DMS79 treated with DMSO at 0.1 percent for 48 hours (cell line): ENCODE measurements around the gene SEC22A.

ENCODE experiments used
- DNase-seq: peaks from one replicate; lab custom pipeline; 2025; lab: John Stamatoyannopoulos, UW

SEC22A gene, protein sequence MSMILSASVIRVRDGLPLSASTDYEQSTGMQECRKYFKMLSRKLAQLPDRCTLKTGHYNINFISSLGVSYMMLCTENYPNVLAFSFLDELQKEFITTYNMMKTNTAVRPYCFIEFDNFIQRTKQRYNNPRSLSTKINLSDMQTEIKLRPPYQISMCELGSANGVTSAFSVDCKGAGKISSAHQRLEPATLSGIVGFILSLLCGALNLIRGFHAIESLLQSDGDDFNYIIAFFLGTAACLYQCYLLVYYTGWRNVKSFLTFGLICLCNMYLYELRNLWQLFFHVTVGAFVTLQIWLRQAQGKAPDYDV

DNA sequence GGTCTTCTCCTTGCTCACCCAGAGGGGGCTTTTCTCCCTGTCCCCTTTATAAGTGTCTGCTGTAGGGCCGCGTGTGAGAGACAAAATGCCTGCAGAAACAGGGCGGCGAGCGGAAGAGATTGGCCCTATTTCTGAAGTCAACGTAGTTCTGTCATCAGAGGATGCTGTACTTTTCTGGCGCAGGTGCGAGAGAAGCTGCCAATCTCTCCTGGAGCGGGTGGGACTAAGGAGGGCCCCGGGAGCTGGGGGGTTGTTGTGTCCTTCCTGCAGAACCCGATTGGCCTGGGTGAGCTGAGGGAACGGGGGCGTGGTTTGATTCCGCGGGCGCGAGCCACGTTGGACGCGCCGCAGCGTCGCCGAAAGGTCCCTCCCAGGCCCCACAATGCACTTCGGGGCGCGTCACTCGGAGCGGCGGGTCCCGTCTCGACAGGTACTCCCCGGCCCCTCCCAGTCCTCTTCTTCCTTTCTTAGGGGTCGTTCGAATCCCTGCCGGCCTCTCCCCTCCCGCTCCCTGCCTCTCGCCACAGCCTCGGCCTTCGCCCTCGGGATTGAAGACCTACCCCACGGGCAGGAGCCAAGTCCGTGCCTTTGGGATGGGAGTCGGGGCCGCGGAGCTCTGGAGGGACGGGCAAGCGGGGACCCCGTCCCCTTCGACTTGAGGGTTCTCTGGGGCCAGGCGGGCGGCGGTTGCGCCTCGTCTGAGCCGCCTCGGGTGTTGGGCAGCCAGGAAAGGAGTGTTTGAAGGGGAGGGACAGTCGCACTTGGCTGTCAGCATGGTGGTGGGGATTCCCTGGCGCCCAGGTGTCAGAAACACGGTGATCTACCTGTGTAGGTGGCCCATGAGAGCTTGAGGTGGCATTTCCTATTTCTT, at the start of gene SEC22A:
Gene SEC22A (plus strand): TSS at position 387 of the 871 bp plus-strand sequence. CDS start 7,275 bp downstream, outside the sequence.
- DNase-seq: peak; percentile 96

DNA sequence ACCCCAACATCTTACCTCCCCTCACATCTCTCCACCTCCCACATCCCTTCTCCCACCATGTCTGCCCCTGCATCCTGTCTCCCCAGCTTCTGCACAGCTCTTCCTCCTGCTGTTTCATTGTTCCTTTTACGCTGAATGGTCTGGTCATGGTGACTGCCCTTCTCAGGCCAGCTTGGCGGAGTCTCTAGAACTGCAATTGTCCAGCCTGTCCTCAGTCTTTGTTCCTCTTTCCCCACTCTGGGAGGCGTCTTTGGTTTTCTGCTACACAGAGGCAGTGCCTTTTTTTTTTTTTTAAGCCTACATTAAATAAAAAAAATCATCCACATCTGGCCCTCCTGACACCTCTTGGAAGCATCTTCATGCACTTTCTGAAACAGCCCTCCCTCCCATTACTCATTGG, 49.1 kb upstream of the SEC22A start:
- no peak for DNase-seq

DNA sequence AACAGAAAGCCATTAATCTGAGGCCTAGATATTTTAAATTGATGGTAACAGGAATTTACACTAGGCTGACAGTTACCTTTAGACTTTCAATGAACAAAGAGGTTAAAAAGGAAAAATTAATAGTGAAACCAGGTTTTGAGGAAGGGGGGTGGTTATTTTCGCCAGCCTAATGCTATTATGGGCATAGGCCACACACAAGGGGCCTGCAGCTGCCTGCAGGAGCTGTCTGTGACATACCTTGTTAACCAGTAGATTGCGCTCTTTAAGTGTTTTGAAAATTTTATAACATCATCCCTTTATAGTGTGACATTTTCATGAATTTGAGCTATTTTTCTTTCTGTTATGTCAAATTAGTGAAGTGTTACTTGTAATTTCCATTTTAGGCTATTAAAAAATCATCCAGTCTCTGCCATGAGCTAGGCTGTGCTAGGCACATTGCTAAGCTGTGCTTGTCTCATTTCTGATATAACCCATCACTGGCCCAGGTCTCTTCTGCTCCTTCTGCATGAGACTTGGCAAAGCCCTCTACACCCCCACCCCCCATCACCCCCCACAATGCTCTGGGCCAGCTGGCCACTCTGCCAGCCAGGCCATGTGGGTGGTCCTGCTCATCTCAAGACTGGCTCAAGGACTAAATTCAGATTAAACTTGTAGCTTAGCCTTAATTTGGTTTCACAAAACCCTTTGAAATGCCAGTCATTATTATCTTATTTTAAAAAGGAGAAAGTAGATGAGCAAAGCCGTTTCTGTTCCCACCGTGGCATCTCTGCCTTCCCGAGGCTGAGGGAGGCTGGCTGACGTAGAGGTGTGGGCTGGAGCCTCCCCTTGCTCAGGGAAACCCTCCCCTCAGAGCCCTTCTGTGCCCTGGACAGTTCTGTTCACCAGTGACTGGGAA, 48.4 kb upstream of the SEC22A start:
- DNase-seq: no peak

DNA sequence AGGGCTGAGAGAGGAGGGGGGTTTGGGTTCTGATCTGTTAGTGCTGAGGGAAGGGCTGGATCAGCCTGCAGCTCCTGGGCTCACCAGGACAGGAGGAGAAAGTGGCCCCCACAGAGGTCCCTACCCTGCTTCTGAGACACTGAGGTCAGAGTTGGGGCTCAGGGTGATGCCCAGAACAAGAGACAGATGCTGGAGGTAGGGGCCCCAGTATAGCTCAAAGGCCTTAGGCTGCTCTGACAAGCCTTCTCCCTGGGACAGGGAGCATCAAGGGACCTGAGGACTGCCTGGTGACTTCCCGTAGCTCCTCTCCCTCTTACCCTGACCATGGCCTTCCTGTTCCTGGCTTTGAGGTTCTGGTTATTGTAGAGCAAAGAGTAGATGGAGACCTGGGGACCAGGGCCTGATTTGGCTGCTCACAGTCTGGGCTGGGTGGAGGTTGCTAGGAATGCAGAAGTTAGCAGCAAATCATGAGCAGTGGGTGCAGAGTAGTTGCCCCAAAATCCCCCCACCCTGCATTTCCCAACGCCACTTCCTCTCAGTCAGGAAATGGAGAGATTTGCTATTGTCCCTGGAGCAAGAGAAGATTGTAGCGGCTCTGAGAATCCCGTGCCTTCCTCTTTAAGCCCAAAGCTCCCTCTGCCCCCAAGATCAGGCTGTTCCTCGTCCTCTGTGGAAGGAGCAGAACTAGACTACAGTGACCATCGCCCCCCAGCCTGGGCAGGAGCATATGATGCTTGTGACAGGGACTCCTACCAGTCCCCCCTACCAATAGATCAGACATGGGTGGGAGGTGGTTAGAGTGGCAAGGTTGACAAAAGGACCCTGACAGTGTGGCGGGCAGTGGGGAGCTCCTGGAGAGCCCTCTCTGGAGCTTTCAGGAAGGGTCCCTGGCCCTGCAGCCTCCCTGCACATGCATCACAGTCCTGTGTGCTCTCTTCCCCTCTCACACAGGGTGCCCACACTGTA, 47.4 kb upstream of the SEC22A start:
- no peak for DNase-seq

DNA sequence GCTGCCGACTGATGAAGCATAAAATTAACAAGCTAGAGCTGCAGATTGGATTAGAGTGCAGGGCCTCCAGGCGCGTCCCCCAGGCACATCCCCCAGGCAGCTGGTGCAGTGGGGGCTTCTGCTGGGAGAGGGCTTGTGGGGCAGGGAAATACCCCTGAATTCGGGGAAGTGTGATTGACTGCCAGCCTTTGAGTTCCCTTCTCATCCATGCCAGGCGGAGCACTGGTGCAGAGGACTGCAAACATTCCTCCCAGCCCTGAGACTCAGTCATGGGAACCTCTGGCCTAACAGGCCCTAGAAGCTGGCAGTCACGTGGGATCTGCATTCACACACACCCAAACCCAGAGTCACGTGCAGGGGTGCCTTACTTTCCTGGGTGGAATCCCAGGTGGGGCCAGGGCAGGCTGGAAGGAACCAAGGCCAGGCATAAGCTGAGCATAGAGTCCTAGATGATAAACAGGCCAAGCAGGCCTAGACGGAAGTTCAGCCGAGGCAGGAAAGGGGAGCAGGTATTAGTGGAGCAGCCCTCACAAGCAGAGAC, 46.2 kb upstream of the SEC22A start:
- no peak for DNase-seq

DNA sequence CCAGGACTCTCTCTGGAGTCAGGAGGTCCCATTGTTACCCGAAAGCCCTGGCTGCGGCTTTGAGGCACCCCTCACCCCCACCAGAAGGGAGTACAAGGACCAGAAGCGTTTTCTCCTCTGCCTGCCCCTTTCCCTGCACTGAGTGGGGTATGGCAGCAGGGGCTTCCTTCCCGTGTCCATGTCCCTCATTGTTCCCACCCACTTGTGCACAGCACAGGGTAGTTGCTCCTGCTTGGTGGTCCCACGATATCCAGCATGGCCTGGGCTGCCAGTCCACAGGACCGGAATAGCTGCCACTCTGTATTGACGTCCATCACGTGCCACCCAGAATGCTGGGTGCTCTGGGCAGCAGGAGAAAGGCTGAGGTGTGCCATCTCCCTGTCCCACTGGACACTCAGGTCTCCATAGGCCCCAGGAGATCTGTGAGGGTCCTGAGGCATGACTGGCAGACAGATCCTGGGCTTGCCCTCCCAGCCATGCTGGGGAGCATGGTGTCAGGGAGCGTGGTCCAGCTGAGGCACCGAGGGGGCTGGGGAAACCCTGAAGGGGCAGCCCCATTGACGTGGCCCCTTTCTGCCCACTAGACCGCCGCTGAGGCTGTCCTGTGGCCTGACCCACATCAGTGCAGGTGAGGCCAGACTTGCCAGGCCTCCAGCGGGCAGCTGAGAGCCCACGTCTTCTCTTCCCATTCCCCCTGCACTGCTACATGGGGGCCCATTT, 45.3 kb upstream of the SEC22A start:
- no peak for DNase-seq

DNA sequence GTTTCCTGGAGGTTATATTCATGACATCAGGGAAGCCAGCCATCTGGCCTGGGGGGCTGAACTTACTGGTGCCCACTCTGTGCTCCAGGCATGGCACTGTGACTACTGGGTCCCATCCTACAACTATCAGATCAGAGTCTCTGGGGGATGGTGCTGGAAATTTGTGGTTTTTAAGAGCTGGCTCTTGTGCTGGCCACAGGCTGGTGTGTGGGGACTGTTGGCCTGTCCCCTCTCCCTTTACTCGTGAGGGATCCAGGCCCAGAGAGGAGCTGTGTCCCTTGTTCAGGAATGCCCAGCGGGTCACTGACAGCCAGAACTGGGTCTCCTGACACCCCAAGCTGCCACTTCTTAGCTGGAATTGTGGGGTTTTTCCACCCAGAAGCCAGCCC, 44.5 kb upstream of the SEC22A start:
- DNase-seq: peak; percentile 23

DNA sequence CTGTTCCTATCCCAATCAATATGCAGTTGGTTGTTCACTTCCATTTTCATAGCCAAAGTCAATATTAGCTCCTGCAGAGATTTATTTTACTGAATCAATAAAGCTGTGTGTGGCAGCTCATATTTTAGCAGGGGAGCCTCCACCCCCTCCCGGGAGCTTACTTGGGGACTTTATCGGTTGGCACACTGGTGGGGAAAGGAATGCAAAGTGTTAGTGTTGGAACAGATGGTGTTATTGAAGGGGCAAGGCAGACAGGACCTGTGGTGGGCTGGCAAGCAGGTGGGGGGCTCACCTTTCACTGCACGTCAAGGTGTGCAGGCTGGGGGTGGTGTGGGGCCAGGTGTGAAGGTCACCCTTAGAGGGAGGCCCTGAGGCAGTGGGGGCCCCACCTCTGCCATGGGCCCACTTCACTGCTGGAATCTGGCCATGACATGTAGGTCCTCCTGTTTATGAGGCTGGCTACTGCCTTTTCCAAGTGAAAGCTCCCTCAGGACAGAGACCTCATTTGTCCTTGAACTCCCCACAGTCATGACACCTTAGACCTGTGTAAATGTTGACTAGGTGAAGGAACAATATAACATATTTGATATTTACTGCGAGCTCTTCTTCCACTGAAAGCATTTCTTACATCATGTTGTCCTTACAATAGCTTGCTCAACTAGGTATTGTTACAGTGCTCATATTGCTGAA, 44.0 kb upstream of the SEC22A start:
- peak; percentile 20 for DNase-seq

DNA sequence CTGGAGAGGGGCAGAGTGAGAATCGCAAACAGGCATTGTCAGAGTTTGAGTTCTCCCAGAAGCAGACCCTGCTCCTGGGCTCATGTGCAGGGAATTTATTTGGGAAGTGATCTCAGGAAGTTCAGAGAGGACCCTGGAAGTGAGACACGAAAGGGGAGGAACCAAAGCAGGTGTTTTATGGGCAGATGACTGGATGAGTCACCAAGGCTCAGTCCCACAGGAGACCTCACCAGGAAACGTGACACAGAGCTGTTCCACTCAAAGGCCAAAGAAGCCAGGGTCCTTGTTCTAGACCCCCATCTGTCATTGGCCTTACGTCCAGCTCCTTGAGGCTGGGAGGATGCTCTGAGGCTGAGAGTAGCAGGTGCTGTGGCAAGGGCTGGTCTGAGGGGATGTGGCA, 43.4 kb upstream of the SEC22A start:
- no peak for DNase-seq

DNA sequence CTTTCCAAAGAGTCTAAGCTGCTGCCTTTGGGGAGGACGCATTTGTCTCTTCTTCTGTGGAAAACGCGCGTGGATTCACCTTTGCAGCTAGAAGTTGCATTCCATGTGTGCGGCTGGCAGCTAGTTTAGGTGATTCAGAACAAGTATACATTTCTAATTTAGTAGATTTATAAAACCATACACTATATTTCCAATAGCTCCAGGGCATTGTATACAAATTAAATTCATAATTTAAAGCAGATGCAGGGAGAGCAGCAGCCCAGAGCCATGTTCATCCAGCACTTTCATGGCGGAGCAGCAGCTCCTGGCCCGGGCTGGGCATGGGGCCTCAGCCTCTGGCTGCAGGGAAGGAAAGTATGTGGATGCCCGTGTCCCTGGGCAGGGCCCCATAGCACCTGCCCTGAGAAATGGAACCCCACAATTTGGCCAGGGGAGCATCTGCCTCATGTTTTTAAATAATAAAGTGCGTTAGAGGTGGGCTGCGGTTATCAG, 42.8 kb upstream of the SEC22A start:
- no peak for DNase-seq

DNA sequence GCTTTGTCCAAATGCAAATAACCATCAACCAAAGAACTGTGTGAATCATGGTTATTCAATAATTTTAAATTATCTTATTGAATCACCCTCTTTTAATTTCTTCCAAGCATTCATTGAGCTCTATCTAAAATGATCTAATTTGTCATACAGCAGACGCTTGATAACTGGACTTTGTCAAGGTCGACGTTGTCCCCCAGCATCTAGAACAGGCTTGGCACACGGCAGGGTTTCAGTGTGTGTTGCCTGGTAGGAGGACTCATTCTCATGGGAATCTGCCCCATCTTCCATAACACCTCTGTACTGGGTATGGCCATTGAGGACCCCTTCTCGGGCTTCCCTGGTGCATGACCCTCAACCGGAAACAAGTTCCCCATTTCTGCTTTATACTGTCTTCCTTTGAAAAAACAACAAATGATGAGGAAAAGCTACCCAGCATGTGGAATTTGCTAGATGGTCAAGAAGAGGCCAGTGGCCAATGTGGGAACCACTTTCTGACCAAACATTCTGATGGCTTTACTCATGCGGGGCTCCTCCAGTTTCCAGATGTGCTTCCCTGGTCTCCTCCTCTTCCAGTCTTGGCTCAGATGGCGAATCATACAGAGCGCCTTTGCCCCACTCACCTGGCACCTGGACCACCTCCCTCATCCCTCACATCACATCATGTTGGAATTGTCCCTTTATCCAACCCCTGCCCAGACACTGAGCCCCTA, 41.7 kb upstream of the SEC22A start:
- no peak for DNase-seq

DNA sequence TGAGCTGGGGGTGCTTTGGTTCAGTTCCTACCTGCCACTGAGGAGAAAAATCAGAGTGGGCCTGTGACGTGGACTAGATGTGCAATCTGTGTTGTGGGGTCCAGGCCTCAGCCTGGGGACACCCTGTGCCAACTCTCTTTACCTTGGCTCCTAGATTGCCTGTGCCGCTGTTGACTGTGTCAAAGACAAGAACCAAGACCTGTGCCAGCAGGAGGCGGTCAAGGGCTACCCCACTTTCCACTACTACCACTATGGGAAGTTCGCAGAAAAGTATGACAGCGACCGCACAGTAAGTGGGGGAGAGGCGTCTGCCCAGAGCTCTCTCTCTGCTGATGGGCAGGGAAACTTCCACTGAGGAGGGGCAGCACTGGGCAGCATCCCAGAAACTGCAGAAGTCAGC, 40.6 kb upstream of the SEC22A start:
- DNase-seq: no peak

DNA sequence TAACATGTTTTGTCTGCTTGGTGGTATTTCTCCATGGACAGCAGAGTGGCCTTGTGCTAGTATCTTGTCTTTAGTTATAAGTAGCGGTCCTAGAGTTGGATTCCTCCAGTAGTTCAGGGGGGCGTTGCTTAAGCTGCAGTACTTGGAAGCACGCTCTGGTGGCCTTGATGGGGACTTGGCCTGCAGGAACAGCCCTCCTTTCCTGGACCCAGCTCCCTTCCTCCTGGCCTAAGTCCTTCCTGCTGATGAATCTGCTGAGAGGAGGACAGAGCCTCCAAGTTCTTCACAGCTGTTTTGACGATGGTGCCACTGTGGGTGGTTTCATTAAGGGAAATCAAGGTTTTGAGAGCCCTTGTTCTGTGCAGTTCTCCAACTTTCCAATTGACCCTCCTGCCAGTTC, 38.6 kb upstream of the SEC22A start:
- DNase-seq: no peak

DNA sequence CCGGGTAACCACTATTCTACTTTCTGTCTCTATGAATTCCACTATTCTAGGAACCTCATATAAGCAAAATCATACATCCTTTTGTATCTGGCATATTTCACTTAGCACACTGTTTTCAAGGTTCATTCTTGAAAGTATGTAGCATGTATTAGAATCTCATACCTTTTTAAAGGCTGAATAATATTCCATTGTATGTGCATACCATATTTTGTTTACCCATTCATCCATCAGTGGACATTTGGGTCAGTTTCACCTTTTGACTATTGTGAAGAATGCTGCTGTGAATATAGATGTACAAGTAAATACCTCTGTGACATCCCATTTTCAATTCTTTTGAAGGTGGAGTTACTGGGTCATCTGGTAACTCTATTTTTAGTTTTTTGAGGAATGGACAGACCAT, 36.6 kb upstream of the SEC22A start:
- DNase-seq: no peak

DNA sequence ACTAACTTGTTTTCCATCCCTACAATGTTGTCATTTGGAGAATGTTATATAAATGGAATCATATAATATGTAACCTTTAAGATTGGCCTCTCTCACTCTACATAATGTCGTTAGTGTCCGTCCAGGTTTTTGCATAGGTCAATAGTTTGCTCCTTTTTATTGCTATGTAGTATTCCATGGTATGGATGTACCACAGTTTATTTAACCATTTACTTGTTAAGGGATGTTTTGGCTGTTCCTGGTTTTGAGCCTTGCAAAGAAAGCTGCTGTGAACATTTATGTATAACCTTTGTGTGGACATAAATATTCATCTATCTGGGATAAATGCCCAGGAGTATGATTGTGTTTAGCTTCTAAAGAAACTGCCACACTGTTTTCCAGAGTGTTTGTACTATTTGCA, 34.1 kb upstream of the SEC22A start:
- no peak for DNase-seq

DNA sequence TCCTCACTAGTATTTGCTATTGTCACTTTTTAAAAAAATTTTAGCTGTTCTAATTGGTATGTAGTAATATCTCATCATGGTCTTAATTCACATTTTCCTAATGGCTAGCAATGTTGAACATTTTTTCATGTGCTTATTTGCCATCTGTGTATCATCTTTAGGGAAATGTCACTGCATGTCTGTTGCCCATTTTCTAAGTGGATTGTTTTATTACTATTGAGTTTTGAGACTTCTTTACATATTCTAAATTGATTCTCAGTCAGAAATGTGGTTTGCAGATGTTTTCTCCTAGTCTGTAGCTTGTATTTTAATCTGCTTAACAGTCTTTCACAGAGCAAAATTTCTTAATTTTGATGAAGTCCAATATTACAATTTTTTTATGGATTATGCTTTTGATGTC, 33.6 kb upstream of the SEC22A start:
- no peak for DNase-seq

DNA sequence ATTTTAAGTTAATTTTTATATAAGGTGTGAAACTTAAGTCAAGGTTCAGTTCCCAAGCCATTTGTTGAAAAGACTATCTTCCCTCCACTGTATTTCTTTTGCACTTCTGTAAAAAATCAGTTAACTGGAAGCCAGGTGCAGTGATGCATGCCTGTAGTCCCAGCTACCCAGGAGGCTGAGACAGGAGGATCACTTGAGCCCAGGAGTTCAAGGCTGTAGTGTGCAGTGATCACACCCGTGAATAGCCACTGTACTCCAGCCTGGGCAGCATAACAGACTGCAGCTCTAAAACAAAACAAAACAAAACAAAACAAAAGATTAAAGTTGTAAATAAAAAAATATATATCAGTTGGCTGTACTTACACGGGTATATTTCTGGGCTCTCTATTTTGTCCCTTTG, 33.1 kb upstream of the SEC22A start:
- DNase-seq: no peak

DNA sequence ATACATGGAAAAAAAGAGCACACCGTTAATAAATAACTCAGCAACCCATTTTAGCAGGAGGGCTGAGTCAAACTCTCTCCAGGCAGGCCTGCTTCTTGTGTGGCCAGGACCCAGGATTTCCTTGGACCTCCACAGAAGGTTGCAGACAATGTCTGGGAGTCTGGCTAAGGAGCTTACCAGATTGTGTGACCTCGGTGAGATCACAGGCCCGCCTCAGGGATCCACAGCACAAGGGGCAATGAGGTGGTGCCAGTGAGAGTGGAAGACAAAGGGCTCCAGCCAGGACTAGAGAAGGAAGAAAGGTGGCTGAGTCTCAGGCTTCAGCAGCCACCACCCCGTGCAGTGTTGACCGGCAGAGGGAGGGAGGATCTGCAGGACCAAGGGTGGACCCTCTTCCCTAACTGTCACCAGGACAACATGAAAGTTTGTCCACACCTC, 32.2 kb upstream of the SEC22A start:
- no peak for DNase-seq

DNA sequence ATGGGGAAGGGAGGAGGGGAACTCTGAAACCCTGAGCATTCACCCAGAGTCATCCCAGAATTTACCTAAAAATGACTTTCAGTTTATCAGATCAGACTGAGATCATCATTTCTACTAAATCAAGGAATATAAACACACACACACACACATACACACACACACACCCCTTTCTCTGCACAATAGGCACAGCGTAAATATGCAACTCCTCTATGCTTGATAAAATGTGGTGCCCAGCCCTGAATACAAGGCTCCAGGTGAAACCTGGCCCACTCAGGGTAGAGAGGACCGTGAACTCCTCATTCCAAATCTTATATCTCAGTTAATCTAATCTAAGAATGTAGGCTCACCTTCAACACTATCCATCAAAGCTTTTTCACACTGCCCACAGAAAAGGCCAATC, 31.8 kb upstream of the SEC22A start:
- no peak for DNase-seq
